H54 (cell line): ENCODE results near the gene DOCK6.
"Not testable (repeated sequence)": the region's sequence is repeated elsewhere in the genome, so short reads cannot be mapped to it uniquely, and the experiment has no call there.

Source experiments
- DNase-seq: peaks from one replicate; pipeline ENCODE4 v3.0.0; 2011; ENCODE audit warnings: low spot score, mixed read lengths; ENCODE audit not compliant: insufficient read length
- FAIRE-seq: peaks from 3 replicates; lab custom pipeline; 2011; peaks lifted over from hg19 to GRCh38; lab: Jason Lieb, UNC
- POLR2A ChIP-seq: IDR thresholded peaks from 2 replicates; pipeline ENCODE4 v1.6.1; 2011; ENCODE audit warnings: low read depth, mild to moderate bottlenecking, low read length

DOCK6 gene

GRCh38 chr19:11196406-11197287, 65.7 kb downstream of the DOCK6 start:
- TF ChIP-seq POLR2A = no peak
- FAIRE-seq (no peak), DNase-seq (peak; percentile 67)

GRCh38 chr19:11195681-11196080, 66.6 kb downstream of the DOCK6 start:
- FAIRE-seq (no peak), DNase-seq (no peak)
- no peak for TF ChIP-seq POLR2A

GRCh38 chr19:11194656-11195558, 67.4 kb downstream of the DOCK6 start:
- TF ChIP-seq POLR2A = no peak
- DNase-seq (no peak), FAIRE-seq (no peak)

GRCh38 chr19:11194173-11194572, 68.2 kb downstream of the DOCK6 start:
- DNase-seq (no peak), FAIRE-seq (no peak)
- no peak for TF ChIP-seq POLR2A

GRCh38 chr19:11192957-11193939, 69.1 kb downstream of the DOCK6 start:
- TF ChIP-seq POLR2A = no peak
- FAIRE-seq (no peak), DNase-seq (no peak)

GRCh38 chr19:11191934-11192333, 70.4 kb downstream of the DOCK6 start:
- no peak for TF ChIP-seq POLR2A
- DNase-seq = no peak
- FAIRE-seq = no peak

- TF ChIP-seq POLR2A = no peak
- DNase-seq (peak; percentile 84), FAIRE-seq (no peak)
Observed at GRCh38 chr19:11191273-11191755, 71.0 kb downstream of the DOCK6 start.

GRCh38 chr19:11190501-11190900, 71.8 kb downstream of the DOCK6 start:
- TF ChIP-seq POLR2A = no peak
- DNase-seq (no peak), FAIRE-seq (no peak)

GRCh38 chr19:11187441-11187840, 74.9 kb downstream of the DOCK6 start:
- no peak for TF ChIP-seq POLR2A
- no peak for FAIRE-seq
- DNase-seq = no peak

GRCh38 chr19:11182994-11183393, 79.3 kb downstream of the DOCK6 start:
- FAIRE-seq (no peak), DNase-seq (no peak)
- no peak for TF ChIP-seq POLR2A

- DNase-seq (no peak), FAIRE-seq (no peak)
- no peak for TF ChIP-seq POLR2A
Observed at GRCh38 chr19:11181488-11181887, 80.8 kb downstream of the DOCK6 start.

- FAIRE-seq, DNase-seq: not testable (repeated sequence)
Observed at GRCh38 chr19:11180975-11181374, 81.3 kb downstream of the DOCK6 start.

- no peak for TF ChIP-seq POLR2A
- no peak for FAIRE-seq
Observed at GRCh38 chr19:11180346-11180745, 82.0 kb downstream of the DOCK6 start.

More at GRCh38 chr19:11180346-11180745, 82.0 kb downstream of the DOCK6 start:
- peak; percentile 53 for DNase-seq
